ENCODE measurements around the gene STK32C.
"Not testable (repeated sequence)": the region's sequence is repeated elsewhere in the genome, so short reads cannot be mapped to it uniquely, and the experiment has no call there.

STK32C gene

GRCh38 chr10:132226586-132227405, 81.0 kb downstream of the STK32C start:
- DNase-seq = no peak

GRCh38 chr10:132225849-132226205, 81.9 kb downstream of the STK32C start:
- DNase-seq = no peak

DNA sequence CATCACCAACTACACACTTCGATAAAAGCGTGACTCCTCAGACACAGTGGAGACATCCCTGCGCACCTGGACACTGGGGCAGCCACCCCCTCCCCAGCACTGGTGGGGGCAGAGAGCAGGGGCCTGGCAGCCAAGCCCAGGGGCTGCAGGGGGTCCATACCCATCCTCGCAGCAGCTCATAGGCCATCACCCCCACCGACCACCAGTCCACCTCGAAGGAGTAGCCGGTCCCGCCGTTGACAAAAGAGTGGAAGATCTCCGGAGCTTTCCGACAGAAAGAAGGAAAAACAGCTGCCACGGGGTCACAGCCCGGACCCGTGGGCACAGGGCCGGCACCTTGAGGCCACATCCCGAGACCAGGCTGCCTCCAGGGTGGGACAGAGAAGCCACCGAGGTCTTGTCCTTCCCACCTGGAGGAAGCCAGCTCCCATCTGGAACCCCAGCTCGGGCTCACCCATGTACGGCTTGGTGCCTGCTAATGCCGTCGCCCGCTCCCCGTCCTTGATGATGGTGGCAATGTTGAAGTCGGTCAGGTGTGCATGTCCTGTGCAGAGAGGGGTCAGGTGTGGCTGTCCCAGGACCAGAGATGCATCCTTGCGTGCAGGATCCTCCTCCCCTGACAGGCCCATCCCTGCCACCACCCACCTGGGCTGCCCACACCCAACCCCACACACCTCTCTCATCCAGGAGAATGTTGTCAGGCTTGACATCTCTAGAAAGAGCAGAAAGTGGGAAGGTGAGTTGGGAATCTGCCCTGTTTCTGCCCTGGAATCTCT, 82.5 kb downstream of the STK32C start:
- DNase-seq = no peak

GRCh38 chr10:132224343-132225072, 83.2 kb downstream of the STK32C start:
- DNase-seq = no peak

- DNase-seq = no peak
Measured at GRCh38 chr10:132223611-132224342, 84.0 kb downstream of the STK32C start.

GRCh38 chr10:132223156-132223590, 84.6 kb downstream of the STK32C start:
- peak; percentile 52 to 54 for DNase-seq

DNA sequence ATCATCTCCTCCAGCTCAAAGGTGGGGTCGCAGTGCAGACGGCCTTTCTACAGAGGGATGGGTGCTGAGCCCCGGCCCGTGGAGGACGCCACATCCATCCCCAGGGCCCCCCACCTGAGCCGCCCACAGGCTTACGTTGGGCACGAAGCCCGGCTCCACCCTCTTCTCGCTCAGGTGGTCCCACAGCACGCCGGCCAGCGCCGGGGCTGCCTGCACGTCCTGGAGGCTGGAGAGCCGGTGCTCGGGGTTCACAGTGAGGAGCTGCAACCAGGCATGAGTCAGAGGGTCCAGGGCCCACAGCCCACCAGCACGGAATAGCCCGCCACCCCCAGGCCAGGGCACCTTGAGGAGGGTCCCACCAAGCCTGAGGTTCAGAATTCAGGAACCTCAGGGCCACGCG, 85.0 kb downstream of the STK32C start:
- no peak for DNase-seq

- DNase-seq = not testable (repeated sequence)
Measured at GRCh38 chr10:132220996-132221395, 86.8 kb downstream of the STK32C start.

GRCh38 chr10:132220061-132220460, 87.7 kb downstream of the STK32C start:
- no peak for DNase-seq

- no peak for DNase-seq
Measured at GRCh38 chr10:132219486-132219885, 88.3 kb downstream of the STK32C start.

DNA sequence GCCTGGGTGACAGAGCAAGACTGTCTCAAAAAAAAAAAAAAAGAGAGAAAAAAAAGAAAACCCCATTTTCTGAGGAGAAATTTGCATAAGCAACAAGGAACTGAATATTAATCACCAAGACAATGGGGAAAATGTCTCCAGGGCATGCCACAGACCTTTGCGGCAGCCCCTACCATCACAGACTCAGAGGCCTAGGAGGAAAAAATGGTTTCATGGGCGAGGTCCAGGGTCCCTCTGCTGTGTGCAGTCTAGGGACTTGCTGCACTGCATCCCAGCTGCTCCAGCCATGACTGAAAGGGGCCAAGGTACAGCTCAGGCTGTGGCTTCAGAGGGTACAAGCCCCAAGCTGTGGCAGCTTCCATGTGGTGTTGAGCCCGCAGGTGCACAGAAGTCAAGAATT, 91.3 kb downstream of the STK32C start:
- DNase-seq = not testable (repeated sequence)

DNA sequence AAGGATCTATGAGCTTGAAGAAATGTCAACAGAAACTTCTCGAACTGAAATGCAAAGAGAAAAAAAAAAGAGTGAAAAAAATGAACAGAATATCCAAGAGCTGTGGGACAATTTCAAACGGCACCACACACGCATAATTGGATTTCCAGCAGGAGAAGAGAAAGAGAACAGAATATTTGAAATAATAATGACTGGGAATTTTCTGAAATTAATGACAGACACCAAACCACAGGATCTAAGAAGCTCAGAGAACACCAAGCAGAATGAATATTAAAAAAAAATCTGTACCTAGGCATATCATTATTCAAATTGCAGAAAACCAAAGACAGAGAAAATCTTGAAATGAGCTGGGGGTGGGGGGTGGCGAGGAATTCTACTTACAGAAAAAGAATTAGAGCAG, 93.8 kb downstream of the STK32C start:
- DNase-seq = no peak

DNA sequence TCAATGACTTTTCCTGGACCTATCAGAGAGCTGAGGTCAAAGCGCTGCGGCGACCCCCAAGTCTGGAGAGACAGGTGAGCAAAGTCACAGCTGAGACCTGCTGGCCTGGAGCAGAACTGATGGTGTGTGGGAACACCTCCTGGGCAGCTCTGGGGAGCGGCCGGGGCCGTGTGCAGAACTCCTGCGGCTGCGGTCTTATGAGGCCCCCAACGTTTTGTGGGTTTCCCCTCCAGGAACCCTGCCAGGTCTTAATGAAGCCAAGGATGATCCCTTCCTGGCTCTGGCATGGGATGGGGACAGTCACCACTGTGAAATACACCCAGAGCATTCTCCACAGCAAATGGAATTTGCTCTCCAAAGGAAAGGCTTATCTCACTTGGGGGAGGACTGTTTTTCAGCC, 94.9 kb downstream of the STK32C start:
- no peak for DNase-seq

DNA sequence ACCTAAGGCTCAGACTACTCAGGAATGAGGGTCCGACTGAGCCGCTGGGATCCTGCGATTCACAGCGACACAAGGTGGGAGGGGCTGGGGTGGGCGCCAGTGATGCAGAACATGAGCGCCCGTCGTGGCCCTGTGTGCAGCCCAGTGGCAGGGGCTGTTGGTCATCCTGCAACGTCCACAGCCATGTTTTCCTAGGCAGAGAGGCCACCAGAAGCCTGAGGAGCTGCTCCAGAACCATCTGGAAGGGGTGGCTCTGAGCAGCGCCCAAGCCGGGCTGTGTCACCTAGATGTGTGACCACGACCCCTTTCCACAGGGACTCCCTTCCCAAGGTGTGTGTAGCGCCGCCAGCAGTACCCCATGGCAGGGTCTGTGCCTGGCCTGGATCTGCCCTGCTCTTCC, 96.5 kb downstream of the STK32C start:
- no peak for DNase-seq

DNA sequence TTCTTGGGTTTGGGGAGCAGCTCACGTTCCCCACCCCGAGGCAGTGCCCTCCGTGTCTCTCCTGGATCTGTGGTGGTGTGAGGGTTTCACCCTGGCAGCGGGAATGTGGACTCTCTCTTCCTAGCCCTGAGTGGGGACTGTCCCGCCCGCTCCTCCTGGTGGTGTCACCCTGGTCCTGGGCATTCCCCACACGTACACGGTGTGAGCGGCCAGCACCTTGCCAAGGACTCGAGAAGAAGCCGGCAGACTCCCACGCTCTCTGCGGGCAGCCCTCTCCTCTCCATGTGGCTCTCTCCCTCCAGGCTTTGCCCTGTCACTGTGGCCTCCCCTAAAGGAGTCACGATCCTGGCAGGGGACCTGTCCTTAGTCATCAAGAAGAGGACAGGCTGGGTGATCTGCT, 97.0 kb downstream of the STK32C start:
- no peak for DNase-seq

- no peak for DNase-seq
Measured at GRCh38 chr10:132209978-132210530, 97.7 kb downstream of the STK32C start.

- no peak for DNase-seq
Measured at GRCh38 chr10:132209130-132209529, 98.6 kb downstream of the STK32C start.

- no peak for DNase-seq
Measured at GRCh38 chr10:132208462-132209050, 99.2 kb downstream of the STK32C start.

DNA sequence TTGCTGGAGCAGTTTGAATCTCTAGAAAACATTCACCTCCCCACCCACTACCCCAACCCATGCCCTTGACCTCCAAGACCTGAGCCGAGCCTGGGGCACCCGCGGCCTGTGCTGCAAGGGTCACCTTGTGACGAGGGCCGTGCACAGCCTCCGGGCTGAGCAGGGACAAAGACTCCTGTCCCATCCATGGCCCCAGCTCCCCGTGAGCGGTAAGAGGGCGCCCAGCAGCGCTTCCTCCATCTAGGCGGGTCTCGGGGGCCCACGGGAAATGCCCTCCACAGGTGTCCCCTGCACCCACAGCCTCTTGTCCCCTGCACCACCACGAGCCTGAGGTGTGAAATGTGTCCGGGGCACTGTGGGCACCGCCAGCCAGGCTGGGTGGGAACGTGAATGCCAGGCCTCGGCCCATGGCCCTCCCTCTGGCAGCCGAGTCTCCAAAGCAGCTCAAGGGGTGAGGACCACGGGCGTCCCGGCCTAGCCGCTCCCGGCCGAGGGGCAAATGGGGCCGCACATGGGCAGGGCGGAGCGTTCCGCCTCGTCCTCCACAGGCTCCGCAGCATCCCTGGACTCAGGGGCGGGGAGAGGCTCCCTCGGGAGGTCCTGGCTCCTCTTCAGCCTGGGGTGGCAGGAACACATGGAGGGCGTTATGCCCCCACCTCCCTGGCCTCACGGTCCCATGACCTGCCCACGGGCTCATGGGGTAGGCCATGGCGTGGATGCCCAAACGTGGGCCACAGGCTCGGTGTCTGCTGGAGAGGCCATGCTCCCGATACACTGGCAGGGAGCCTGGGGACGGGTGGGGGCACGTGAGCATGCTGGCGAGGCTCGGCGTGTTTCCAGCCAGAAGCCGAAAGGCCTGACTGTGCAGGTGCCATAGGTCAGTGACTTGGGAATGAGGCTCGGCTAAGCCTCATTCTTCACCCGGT, 100.0 kb downstream of the STK32C start:
- DNase-seq = no peak

DNA sequence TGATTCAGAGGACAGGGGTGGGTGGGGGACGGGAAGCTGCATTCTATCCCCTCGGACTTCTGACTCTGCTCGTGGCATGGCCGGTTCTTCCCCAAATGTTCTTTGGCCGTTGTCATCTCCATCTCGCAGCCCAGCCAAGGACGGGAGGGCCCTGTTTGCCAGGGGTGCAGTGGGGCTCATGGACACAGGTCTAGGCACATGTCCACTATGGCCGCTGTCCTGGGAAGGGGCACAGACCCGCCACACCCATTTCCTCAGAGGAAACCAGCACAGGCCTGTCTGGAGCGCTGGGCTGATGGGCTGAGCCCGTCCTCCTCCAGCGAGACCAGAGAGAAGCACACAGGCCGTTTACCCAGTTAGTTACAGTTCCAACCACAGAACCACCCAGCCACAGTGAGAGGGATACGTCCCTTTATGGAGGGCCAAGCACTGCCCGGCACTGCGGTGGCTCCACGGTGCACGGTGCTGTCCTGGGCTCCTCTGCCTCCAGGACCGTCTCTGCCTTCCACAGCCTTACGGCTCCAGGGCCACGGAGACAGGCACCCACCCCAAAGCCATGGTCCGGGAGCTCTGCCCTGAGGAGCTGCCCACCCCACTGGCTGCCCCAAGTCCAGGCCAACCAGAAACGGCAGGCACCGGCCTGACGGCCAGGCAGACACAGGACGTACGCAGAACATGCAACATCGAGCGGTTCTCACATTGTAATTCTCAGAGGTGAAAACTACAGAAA, 100.8 kb downstream of the STK32C start:
- no peak for DNase-seq
